Thyroid gland (tissue), 4 donors: ENCODE data around the gene SUGCT. TPM values are rescaled to one million over a fixed set of nuclear protein-coding genes. Genes with fewer than 3 reads are reported as not detected.

Experiments
- DNase-seq, 2 donors: peaks; one replicate each; pipeline ENCODE4 v3.0.0-alpha.2; 2019
- H3K27ac ChIP-seq, 3 donors: fragments of 200-600 bp; sonication (generic); 1 replicate in 2 of 3; 2 replicates in 1 of 3; pipeline ENCODE4 v1.5.1; 2016 to 2019; ENCODE audit warnings: mild to moderate bottlenecking in 1 of 3, moderate library complexity in 1 of 3
- H3K27me3 ChIP-seq: fragments of 200-600 bp; sonication (generic); one replicate; pipeline ENCODE4 v1.5.1; 2019
- H3K36me3 ChIP-seq, 2 donors: fragments of 200-600 bp; sonication (generic); one replicate each; pipeline ENCODE4 v1.5.1; 2016 to 2019
- H3K4me1 ChIP-seq, 2 donors: fragments of 200-600 bp; sonication (generic); one replicate each; pipeline ENCODE4 v1.5.1; 2017 to 2019
- H3K4me3 ChIP-seq, 3 donors: fragments of 200-600 bp; sonication (generic); replicated peaks in 1 of 3; 1 replicate in 2 of 3; 2 replicates in 1 of 3; pipeline ENCODE4 v1.5.1; 2016; ENCODE audit warnings: mild to moderate bottlenecking in 1 of 3
- H3K9me3 ChIP-seq: fragments of 200-600 bp; sonication (generic); one replicate; pipeline ENCODE4 v1.5.1; 2017
- POLR2A ChIP-seq, 2 donors: fragments of 450-650 bp; IDR thresholded peaks; one replicate each; pipeline ENCODE4 v1.6.1; 2017; ENCODE audit warnings: antibody characterized with exemption in 2 of 2, mild to moderate bottlenecking in 2 of 2, moderate library complexity in 1 of 2
- WGBS, 2 donors: methylation state at CpG; one replicate each; pipeline ENCODE4 v1.1.5; 2017; 5-methylcytosine and 5-hydroxymethylcytosine counted together
- intact Hi-C: fragments of 100-400 bp; cut with DNase I; formaldehyde crosslinking; loops from one replicate; pipeline ENCODE4 v1.15.1; 2023
- total RNA-seq, 4 donors: library from RNA; depleted of rRNA; stranded (reverse); fragments of >200 nt; gene quantifications; one replicate each; pipeline ENCODE4 v1.2.3, GENCODE V29; 2016
- TF ChIP-seq, protein P1 (sequence below), 6 experiments: fragments of 200-600 bp in 3 of 6; fragments of 450-650 bp in 3 of 6; sonication (generic) in 3 of 6; IDR thresholded peaks; one replicate each; pipeline ENCODE4 v1.5.1; 2016 to 2019; ENCODE audit warnings: antibody characterized with exemption in 6 of 6, mild to moderate bottlenecking in 2 of 6, inconsistent platforms in 1 of 6, moderate library complexity in 1 of 6

SUGCT gene
- total RNA-seq, 4 donors from 2014 or later = 1.3 to 15.2 (median 3.2) TPM

DNA sequence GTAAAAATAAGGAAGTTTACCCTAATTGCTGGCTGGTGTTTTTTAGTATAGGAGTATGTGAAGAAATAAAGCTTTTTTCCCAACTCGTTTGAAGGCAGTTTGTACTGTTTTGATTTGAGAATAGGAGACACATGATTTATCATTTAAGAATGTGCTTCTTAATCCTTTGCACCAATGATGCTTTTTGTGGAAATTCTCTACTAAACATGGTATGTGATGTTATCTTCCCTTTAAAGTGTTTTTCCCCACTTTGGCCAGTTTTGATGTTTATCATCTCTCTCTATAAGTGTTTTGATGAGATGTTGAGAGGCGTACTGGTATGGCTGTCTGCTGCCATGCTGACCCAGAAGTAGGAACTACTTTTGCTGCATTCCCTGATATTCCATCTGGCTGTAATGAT, 85.1 kb downstream of the SUGCT start:
- no peaks in the 10 kb centered on the region for H3K36me3 ChIP-seq
- no peaks in the 10 kb centered on the region for H3K4me1 ChIP-seq
- H3K27me3 ChIP-seq = no peaks in the 10 kb centered on the region
- 69 to 78% methylated on average over 2 of the region's 2 CpGs for WGBS, 2 donors
- DNase-seq = no peak
- no peaks in the 10 kb centered on the region for H3K9me3 ChIP-seq
- H3K4me3 ChIP-seq = no peak overlapping the region
- TF ChIP-seq POLR2A (IDR thresholded peaks at IDR 0.05) = no peak
- TF ChIP-seq, protein P1, sequence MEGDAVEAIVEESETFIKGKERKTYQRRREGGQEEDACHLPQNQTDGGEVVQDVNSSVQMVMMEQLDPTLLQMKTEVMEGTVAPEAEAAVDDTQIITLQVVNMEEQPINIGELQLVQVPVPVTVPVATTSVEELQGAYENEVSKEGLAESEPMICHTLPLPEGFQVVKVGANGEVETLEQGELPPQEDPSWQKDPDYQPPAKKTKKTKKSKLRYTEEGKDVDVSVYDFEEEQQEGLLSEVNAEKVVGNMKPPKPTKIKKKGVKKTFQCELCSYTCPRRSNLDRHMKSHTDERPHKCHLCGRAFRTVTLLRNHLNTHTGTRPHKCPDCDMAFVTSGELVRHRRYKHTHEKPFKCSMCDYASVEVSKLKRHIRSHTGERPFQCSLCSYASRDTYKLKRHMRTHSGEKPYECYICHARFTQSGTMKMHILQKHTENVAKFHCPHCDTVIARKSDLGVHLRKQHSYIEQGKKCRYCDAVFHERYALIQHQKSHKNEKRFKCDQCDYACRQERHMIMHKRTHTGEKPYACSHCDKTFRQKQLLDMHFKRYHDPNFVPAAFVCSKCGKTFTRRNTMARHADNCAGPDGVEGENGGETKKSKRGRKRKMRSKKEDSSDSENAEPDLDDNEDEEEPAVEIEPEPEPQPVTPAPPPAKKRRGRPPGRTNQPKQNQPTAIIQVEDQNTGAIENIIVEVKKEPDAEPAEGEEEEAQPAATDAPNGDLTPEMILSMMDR (IDR thresholded peaks at IDR 0.05) = no peak
- intact Hi-C loops = no loop called here
- H3K27ac ChIP-seq = no peak overlapping the region

DNA sequence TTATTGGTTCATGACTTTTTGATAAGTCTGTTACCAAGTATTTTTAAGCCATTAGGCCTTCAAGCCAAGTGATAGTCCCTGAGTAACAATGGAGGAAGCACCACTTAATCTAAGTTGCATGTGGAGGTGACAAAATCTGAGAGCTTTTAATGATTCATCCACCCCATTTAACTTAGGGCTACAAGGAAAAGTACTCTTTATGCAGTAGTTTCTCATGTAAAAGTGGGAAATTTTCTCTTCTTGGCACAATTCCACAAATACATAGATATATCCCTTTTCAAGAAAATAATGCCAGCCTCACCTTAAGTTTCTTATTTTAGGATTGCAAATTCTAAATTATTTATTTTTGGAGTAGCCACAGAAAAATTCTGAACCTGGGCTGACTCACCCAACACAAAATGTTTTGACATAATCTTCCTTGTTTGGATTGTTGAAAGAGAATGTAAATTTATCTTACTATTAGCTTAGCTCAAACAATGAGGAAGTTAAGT, 85.7 kb downstream of the SUGCT start:
- DNase-seq = no peak
- Histone ChIP-seq H3K36me3 (no peaks in the 10 kb centered on the region), H3K4me1 (no peaks in the 10 kb centered on the region), H3K4me3 (no peak overlapping the region), H3K27ac (no peak overlapping the region), H3K9me3 (no peaks in the 10 kb centered on the region), H3K27me3 (no peaks in the 10 kb centered on the region)
- intact Hi-C loops = no loop called here
- no peak for TF ChIP-seq POLR2A (IDR thresholded peaks at IDR 0.05)
- TF ChIP-seq, protein P1 (IDR thresholded peaks at IDR 0.05) = no peak

- H3K9me3 ChIP-seq = no peaks in the 10 kb centered on the region
- TF ChIP-seq, protein P1 (IDR thresholded peaks at IDR 0.05) = no peak
- TF ChIP-seq POLR2A (IDR thresholded peaks at IDR 0.05) = no peak
- DNase-seq = no peak
- 94% methylated on average over 2 of the region's 2 CpGs for WGBS, 2 donors
- H3K36me3 ChIP-seq = no peaks in the 10 kb centered on the region
- no peaks in the 10 kb centered on the region for H3K27me3 ChIP-seq
- H3K27ac ChIP-seq = no peak overlapping the region
- no peaks in the 10 kb centered on the region for H3K4me1 ChIP-seq
- H3K4me3 ChIP-seq = no peak overlapping the region
- intact Hi-C loops = no loop called here
Observed at GRCh38 chr7:40221836-40222235, 87.0 kb downstream of the SUGCT start.

GRCh38 chr7:40223451-40224127, 88.8 kb downstream of the SUGCT start:
- Histone ChIP-seq H3K4me1 (no peaks in the 10 kb centered on the region), H3K9me3 (no peaks in the 10 kb centered on the region), H3K36me3 (no peaks in the 10 kb centered on the region), H3K27ac (no peak overlapping the region), H3K27me3 (no peaks in the 10 kb centered on the region), H3K4me3 (no peak overlapping the region)
- intact Hi-C loops = no loop called here
- no peak for DNase-seq
- TF ChIP-seq, protein P1 (IDR thresholded peaks at IDR 0.05) = no peak
- no peak for TF ChIP-seq POLR2A (IDR thresholded peaks at IDR 0.05)
- 84 to 88% methylated on average over 2 of the region's 2 CpGs for WGBS, 2 donors

- intact Hi-C loops = loop anchor here (10.0 kb wide), 1 partner anchor 375 kb away; no protein-coding TSS in a partner anchor
- DNase-seq = no peak
- 84 to 86% methylated on average over 4 of the region's 4 CpGs for WGBS, 2 donors
- Histone ChIP-seq H3K27me3 (no peaks in the 10 kb centered on the region), H3K36me3 (no peaks in the 10 kb centered on the region), H3K4me1 (no peaks in the 10 kb centered on the region), H3K27ac (no peak overlapping the region), H3K4me3 (no peak overlapping the region), H3K9me3 (no peaks in the 10 kb centered on the region)
- no peak for TF ChIP-seq POLR2A (IDR thresholded peaks at IDR 0.05)
- TF ChIP-seq, protein P1 (IDR thresholded peaks at IDR 0.05) = no peak
Observed at GRCh38 chr7:40230101-40230500, 95.3 kb downstream of the SUGCT start.
